Measurements from ENCODE around the gene C9orf152.

The C9orf152 gene

GRCh38 chr9:110249603-110250002, 41.6 kb upstream of the C9orf152 start:
- no peak overlapping the region for H3K4me3 ChIP-seq (ENCODE audit: low read length in 2 of 2)
- no peak overlapping the region for H3K9ac ChIP-seq (ENCODE audit: low read length in 2 of 2)
- H3K27me3 ChIP-seq (ENCODE audit: control insufficient read depth in 1 of 2, insufficient read depth in 2 of 2, low read length in 2 of 2) = no peaks in the 10 kb centered on the region
- peaks cover 11 to 23% of the 10 kb centered on the region in 2 donors for H3K36me3 ChIP-seq (ENCODE audit: control insufficient read depth in 2 of 2, insufficient read depth in 2 of 2, low read length in 2 of 2)
- no peak overlapping the region for H3K27ac ChIP-seq (ENCODE audit: low read length)
- H3K4me1 ChIP-seq (ENCODE audit: control insufficient read depth, insufficient read depth, low read length) = no peaks in the 10 kb centered on the region
- H3K9me3 ChIP-seq (ENCODE audit: control insufficient read depth in 2 of 2, low read length in 2 of 2) = no peaks in the 10 kb centered on the region

DNA sequence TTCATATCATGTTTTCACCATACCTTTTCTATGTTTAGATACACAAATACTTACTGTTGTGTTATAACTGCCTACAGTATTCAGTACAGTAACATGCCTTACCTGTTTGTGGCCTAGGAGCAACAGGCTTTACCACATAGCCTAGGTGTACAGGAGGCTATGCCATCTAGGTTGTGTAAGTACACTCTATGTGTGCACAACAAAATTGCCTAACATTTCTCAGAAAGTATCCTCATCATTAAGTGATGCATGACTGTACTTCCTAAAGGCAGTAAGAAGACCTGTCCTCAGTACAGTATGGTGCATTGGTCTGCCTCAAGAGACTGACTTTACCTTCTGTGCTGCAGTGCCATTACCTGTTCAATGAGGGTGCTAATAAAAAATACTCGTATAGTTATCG, 40.4 kb upstream of the C9orf152 start:
- Histone ChIP-seq H3K4me1 (ENCODE audit: control insufficient read depth, insufficient read depth, low read length) (no peaks in the 10 kb centered on the region), H3K9me3 (ENCODE audit: control insufficient read depth in 2 of 2, low read length in 2 of 2) (no peaks in the 10 kb centered on the region), H3K36me3 (ENCODE audit: control insufficient read depth in 2 of 2, insufficient read depth in 2 of 2, low read length in 2 of 2) (peaks cover 11 to 26% of the 10 kb centered on the region in 2 donors), H3K27me3 (ENCODE audit: control insufficient read depth in 1 of 2, insufficient read depth in 2 of 2, low read length in 2 of 2) (no peaks in the 10 kb centered on the region), H3K27ac (ENCODE audit: low read length) (no peak overlapping the region), H3K9ac (ENCODE audit: low read length in 2 of 2) (no peak overlapping the region), H3K4me3 (ENCODE audit: low read length in 2 of 2) (no peak overlapping the region)

DNA sequence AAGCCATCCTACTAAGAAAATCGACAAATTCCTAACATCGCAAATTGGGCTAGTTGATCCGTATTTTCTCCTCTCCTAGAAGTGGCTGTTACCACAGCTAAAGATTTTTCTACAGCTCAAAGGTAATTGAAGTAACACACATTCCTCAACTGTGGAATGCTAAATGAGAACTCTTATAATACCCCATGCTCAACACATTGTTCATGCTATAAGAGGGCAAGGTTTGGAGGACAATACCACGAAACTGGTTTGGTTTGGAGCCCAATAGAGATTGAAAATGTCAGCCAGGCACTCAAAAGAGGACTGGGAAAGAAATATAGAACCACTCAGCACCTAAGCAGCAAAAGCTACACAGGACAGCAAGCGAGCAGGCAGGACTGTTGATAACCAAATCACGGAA, 38.3 kb upstream of the C9orf152 start:
- Histone ChIP-seq H3K4me1 (ENCODE audit: control insufficient read depth, insufficient read depth, low read length) (no peaks in the 10 kb centered on the region), H3K36me3 (ENCODE audit: control insufficient read depth in 2 of 2, insufficient read depth in 2 of 2, low read length in 2 of 2) (peaks cover 11 to 33% of the 10 kb centered on the region in 2 donors), H3K9me3 (ENCODE audit: control insufficient read depth in 2 of 2, low read length in 2 of 2) (no peaks in the 10 kb centered on the region), H3K9ac (ENCODE audit: low read length in 2 of 2) (no peak overlapping the region), H3K4me3 (ENCODE audit: low read length in 2 of 2) (no peak overlapping the region), H3K27me3 (ENCODE audit: control insufficient read depth in 1 of 2, insufficient read depth in 2 of 2, low read length in 2 of 2) (no peaks in the 10 kb centered on the region), H3K27ac (ENCODE audit: low read length) (no peak overlapping the region)

DNA sequence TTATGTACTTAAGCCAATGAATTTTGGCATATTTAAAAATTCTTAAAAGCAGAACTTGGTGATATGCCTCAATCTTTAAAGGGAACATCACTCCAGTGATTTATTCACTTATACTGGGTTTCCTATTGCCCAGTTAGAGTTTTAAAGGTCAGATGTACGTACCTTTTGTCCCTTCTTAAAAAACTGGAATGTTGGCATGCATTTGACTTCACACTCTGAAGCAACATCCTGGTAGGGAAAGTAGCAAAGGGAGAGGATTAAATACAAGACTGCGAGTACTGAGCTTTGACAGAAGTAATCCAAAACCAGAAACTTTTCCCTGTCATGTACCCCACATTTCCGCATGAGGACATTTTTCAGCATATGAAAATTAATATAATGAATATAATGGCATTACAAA, 36.7 kb upstream of the C9orf152 start:
- Histone ChIP-seq H3K36me3 (ENCODE audit: control insufficient read depth in 2 of 2, insufficient read depth in 2 of 2, low read length in 2 of 2) (peaks cover 9 to 31% of the 10 kb centered on the region in 2 donors), H3K9ac (ENCODE audit: low read length in 2 of 2) (no peak overlapping the region), H3K9me3 (ENCODE audit: control insufficient read depth in 2 of 2, low read length in 2 of 2) (no peaks in the 10 kb centered on the region), H3K27me3 (ENCODE audit: control insufficient read depth in 1 of 2, insufficient read depth in 2 of 2, low read length in 2 of 2) (no peaks in the 10 kb centered on the region), H3K4me1 (ENCODE audit: control insufficient read depth, insufficient read depth, low read length) (no peaks in the 10 kb centered on the region), H3K4me3 (ENCODE audit: low read length in 2 of 2) (no peak overlapping the region), H3K27ac (ENCODE audit: low read length) (no peak overlapping the region)

- Histone ChIP-seq H3K27ac (ENCODE audit: low read length) (no peak overlapping the region), H3K4me3 (ENCODE audit: low read length in 2 of 2) (no peak overlapping the region), H3K9ac (ENCODE audit: low read length in 2 of 2) (no peak overlapping the region), H3K4me1 (ENCODE audit: control insufficient read depth, insufficient read depth, low read length) (no peaks in the 10 kb centered on the region), H3K36me3 (ENCODE audit: control insufficient read depth in 2 of 2, insufficient read depth in 2 of 2, low read length in 2 of 2) (peaks cover 5 to 21% of the 10 kb centered on the region in 2 donors), H3K27me3 (ENCODE audit: control insufficient read depth in 1 of 2, insufficient read depth in 2 of 2, low read length in 2 of 2) (no peaks in the 10 kb centered on the region), H3K9me3 (ENCODE audit: control insufficient read depth in 2 of 2, low read length in 2 of 2) (no peaks in the 10 kb centered on the region)
These were observed 33.9 kb upstream of the C9orf152 start for GRCh38 chr9:110241858-110242321.

GRCh38 chr9:110241260-110241857, 33.4 kb upstream of the C9orf152 start:
- no peak overlapping the region for H3K27ac ChIP-seq (ENCODE audit: low read length)
- H3K27me3 ChIP-seq (ENCODE audit: control insufficient read depth in 1 of 2, insufficient read depth in 2 of 2, low read length in 2 of 2) = no peaks in the 10 kb centered on the region

DNA sequence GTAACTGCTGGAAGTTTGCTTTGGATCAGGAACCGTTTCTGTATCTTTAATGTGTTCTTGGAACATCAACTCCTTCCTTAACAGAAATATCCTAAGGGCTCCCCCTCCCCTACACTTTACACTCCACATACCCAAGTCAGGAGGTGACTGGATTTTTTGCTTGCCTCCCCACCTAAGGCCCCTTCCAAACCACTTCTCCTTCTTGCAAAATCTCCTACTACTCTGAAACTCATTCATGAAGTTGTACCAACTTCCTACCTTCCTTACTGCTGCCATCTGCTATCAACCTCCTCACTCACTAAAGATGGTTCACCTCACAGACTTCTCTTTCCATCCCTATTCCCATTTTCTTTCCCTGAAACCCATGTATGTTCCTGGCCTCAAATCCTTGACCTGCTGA, 32.2 kb upstream of the C9orf152 start:
- no peaks in the 10 kb centered on the region for H3K27me3 ChIP-seq (ENCODE audit: control insufficient read depth in 1 of 2, insufficient read depth in 2 of 2, low read length in 2 of 2)
- no peak overlapping the region for H3K27ac ChIP-seq (ENCODE audit: low read length)
- H3K4me3 ChIP-seq (ENCODE audit: low read length in 2 of 2) = no peak overlapping the region
- no peaks in the 10 kb centered on the region for H3K4me1 ChIP-seq (ENCODE audit: control insufficient read depth, insufficient read depth, low read length)
- H3K36me3 ChIP-seq (ENCODE audit: control insufficient read depth in 2 of 2, insufficient read depth in 2 of 2, low read length in 2 of 2) = peaks cover 0 to 13% of the 10 kb centered on the region in 2 donors
- no peak overlapping the region for H3K9ac ChIP-seq (ENCODE audit: low read length in 2 of 2)
- H3K9me3 ChIP-seq (ENCODE audit: control insufficient read depth in 2 of 2, low read length in 2 of 2) = no peaks in the 10 kb centered on the region

More at GRCh38 chr9:110241260-110241857, 33.4 kb upstream of the C9orf152 start:
- H3K4me1 ChIP-seq (ENCODE audit: control insufficient read depth, insufficient read depth, low read length) = no peaks in the 10 kb centered on the region
- no peak overlapping the region for H3K9ac ChIP-seq (ENCODE audit: low read length in 2 of 2)
- no peaks in the 10 kb centered on the region for H3K9me3 ChIP-seq (ENCODE audit: control insufficient read depth in 2 of 2, low read length in 2 of 2)
- no peak overlapping the region for H3K4me3 ChIP-seq (ENCODE audit: low read length in 2 of 2)
- peaks cover 2 to 17% of the 10 kb centered on the region in 2 donors for H3K36me3 ChIP-seq (ENCODE audit: control insufficient read depth in 2 of 2, insufficient read depth in 2 of 2, low read length in 2 of 2)

DNA sequence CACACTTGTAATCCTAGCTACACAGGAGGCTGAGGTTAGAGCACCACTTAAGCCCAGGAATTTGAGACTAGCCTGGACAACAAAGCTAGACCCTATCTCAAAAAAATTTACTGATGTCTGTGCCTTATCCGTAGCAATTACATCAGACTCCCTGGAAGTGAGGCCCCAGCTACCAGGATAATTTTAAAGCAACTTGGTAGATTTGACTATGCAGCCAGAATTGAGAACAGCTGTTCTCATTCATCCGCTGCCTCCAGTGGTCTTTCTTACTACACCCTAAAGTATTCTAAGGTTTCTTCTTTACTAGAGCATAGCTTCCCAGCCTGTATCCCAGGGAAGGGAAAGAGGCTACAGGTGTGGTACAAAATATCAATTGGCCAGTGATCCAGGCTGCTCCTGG, 20.4 kb upstream of the C9orf152 start:
- H3K4me3 ChIP-seq (ENCODE audit: low read length in 2 of 2) = no peak overlapping the region
- H3K36me3 ChIP-seq (ENCODE audit: control insufficient read depth in 2 of 2, insufficient read depth in 2 of 2, low read length in 2 of 2) = no peaks in the 10 kb centered on the region
- H3K9me3 ChIP-seq (ENCODE audit: control insufficient read depth in 2 of 2, low read length in 2 of 2) = no peaks in the 10 kb centered on the region
- no peaks in the 10 kb centered on the region for H3K4me1 ChIP-seq (ENCODE audit: control insufficient read depth, insufficient read depth, low read length)
- H3K27me3 ChIP-seq (ENCODE audit: control insufficient read depth in 1 of 2, insufficient read depth in 2 of 2, low read length in 2 of 2) = no peaks in the 10 kb centered on the region
- H3K9ac ChIP-seq (ENCODE audit: low read length in 2 of 2) = no peak overlapping the region
- no peak overlapping the region for H3K27ac ChIP-seq (ENCODE audit: low read length)

- Histone ChIP-seq H3K9me3 (ENCODE audit: control insufficient read depth in 2 of 2, low read length in 2 of 2) (no peaks in the 10 kb centered on the region), H3K9ac (ENCODE audit: low read length in 2 of 2) (no peak overlapping the region), H3K4me1 (ENCODE audit: control insufficient read depth, insufficient read depth, low read length) (no peaks in the 10 kb centered on the region), H3K27me3 (ENCODE audit: control insufficient read depth in 1 of 2, insufficient read depth in 2 of 2, low read length in 2 of 2) (no peaks in the 10 kb centered on the region), H3K4me3 (ENCODE audit: low read length in 2 of 2) (no peak overlapping the region), H3K27ac (ENCODE audit: low read length) (no peak overlapping the region), H3K36me3 (ENCODE audit: control insufficient read depth in 2 of 2, insufficient read depth in 2 of 2, low read length in 2 of 2) (no peaks in the 10 kb centered on the region)
These were observed 16.6 kb upstream of the C9orf152 start for GRCh38 chr9:110224583-110224982.

DNA sequence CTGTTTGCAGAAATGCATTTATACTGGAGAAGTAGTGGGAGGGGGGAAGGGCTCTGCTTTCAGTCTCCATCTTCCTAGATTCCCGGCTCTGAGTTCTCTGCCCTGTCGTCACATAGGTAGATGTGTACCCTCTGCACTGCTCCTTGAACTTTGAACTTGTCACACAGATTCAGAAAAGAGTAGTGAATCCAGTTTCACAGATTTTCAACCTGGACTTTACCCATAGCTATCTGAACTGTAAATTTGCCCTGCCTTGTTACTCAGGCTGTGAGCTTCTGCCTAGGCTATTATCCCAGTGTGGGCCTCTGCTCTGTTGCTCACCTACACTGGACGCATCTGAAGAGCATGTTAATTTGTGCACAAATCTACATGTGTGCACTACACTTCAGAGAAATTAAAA, 12.8 kb upstream of the C9orf152 start:
- H3K27me3 ChIP-seq (ENCODE audit: control insufficient read depth in 1 of 2, insufficient read depth in 2 of 2, low read length in 2 of 2) = no peaks in the 10 kb centered on the region
- H3K27ac ChIP-seq (ENCODE audit: low read length) = no peak overlapping the region
- no peaks in the 10 kb centered on the region for H3K4me1 ChIP-seq (ENCODE audit: control insufficient read depth, insufficient read depth, low read length)
- H3K4me3 ChIP-seq (ENCODE audit: low read length in 2 of 2) = no peak overlapping the region
- H3K9ac ChIP-seq (ENCODE audit: low read length in 2 of 2) = no peak overlapping the region
- no peaks in the 10 kb centered on the region for H3K9me3 ChIP-seq (ENCODE audit: control insufficient read depth in 2 of 2, low read length in 2 of 2)
- no peaks in the 10 kb centered on the region for H3K36me3 ChIP-seq (ENCODE audit: control insufficient read depth in 2 of 2, insufficient read depth in 2 of 2, low read length in 2 of 2)

DNA sequence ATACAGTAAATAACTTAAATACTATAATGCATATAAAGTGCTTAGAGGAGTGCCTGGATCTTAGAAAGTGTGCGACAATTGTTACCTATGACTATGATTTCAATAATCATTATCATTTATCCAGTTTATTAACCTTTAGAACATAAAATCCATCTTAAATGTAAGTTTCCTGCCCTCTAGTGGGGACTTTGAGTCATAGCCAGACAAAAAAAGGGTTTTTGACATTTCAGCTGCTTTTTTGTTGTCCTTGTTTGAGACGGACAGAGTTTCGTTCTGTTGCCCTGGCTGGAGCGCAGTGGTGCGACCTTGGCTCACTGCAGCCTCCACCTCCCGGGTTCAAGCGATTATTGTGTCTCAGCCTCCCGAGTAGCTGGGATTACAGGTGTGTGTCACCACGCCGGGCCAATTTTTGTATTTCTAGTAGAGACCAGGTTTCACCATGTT, 9.7 kb upstream of the C9orf152 start:
- Histone ChIP-seq H3K4me3 (ENCODE audit: low read length in 2 of 2) (peak overlapping the region in 1 of 2 donors; percentile 15), H3K4me1 (ENCODE audit: control insufficient read depth, insufficient read depth, low read length) (no peaks in the 10 kb centered on the region), H3K36me3 (ENCODE audit: control insufficient read depth in 2 of 2, insufficient read depth in 2 of 2, low read length in 2 of 2) (no peaks in the 10 kb centered on the region), H3K27ac (ENCODE audit: low read length) (no peak overlapping the region), H3K27me3 (ENCODE audit: control insufficient read depth in 1 of 2, insufficient read depth in 2 of 2, low read length in 2 of 2) (no peaks in the 10 kb centered on the region), H3K9ac (ENCODE audit: low read length in 2 of 2) (no peak overlapping the region), H3K9me3 (ENCODE audit: control insufficient read depth in 2 of 2, low read length in 2 of 2) (no peaks in the 10 kb centered on the region)

Measured in stomach smooth muscle (tissue), 2 donors.